AG04449 (cell line): ENCODE measurements around the gene VAC14.

Experiments used
- CTCF ChIA-PET: fragments of 350-600 bp; formaldehyde crosslinking; extraction: SDS; loops from one replicate; lab custom pipeline; 2021; ENCODE audit warnings: antibody characterized with exemption; lab: Yijun Ruan, JAX
- POLR2A ChIA-PET: fragments of 400-600, 350-600 bp; formaldehyde crosslinking; extraction: SDS; loops from one replicate; lab custom pipeline; 2020; ENCODE audit warnings: antibody characterized with exemption, inconsistent platforms; lab: Yijun Ruan, JAX
- DNase-seq: peaks from one replicate; pipeline ENCODE4 v3.0.0-alpha.2; 2010; ENCODE audit warnings: low read depth, low spot score
- H3K4me3 ChIP-seq: 2 replicates; pipeline ENCODE4 v1.5.1; 2011; ENCODE audit warnings: low read depth, mild to moderate bottlenecking, control low read depth, low read length
- TF ChIP-seq, protein P1 (sequence below): IDR thresholded peaks from one replicate; pipeline ENCODE4 v1.5.1; 2011; ENCODE audit warnings: mild to moderate bottlenecking, moderate library complexity, low read length, control low read depth, inconsistent platforms; ENCODE audit not compliant: insufficient read depth; ENCODE audit errors: missing control alignments

Gene VAC14

DNA sequence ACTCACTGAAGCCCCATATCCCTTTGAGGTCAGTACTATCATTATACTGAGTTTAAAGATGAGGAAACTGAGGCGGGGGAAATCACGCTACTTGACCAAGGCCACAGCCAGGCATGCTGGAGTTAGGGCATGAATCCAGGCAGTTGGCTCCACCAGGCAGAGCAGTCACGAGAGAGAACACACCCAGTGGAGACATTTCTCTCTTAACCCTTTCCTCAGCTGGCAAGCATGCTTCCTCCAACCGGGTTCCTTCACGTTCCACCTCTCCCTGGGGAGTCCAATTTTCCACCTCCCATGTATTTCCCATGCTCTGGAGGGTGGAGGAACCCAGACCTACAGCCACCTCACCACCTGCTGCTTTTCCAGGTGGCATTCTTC, 32.8 kb downstream of the VAC14 start:
- H3K4me3 ChIP-seq, result no peak overlapping the region
- DNase-seq, result no peak
- ChIA-PET POLR2A (interaction anchor here (0.5 to 0.8 kb wide), 2 partner anchors 11 to 17 kb away, joined by 3 read pairs; no protein-coding TSS in a partner anchor), CTCF (interaction anchor here (1.0 to 13.3 kb wide), 10 partner anchors 9 to 590 kb away, joined by 3 to 320 read pairs (median 27); partner anchors contain the start of genes CALB2 and MTSS2)
- TF ChIP-seq, protein P1, sequence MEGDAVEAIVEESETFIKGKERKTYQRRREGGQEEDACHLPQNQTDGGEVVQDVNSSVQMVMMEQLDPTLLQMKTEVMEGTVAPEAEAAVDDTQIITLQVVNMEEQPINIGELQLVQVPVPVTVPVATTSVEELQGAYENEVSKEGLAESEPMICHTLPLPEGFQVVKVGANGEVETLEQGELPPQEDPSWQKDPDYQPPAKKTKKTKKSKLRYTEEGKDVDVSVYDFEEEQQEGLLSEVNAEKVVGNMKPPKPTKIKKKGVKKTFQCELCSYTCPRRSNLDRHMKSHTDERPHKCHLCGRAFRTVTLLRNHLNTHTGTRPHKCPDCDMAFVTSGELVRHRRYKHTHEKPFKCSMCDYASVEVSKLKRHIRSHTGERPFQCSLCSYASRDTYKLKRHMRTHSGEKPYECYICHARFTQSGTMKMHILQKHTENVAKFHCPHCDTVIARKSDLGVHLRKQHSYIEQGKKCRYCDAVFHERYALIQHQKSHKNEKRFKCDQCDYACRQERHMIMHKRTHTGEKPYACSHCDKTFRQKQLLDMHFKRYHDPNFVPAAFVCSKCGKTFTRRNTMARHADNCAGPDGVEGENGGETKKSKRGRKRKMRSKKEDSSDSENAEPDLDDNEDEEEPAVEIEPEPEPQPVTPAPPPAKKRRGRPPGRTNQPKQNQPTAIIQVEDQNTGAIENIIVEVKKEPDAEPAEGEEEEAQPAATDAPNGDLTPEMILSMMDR, result no peak

DNA sequence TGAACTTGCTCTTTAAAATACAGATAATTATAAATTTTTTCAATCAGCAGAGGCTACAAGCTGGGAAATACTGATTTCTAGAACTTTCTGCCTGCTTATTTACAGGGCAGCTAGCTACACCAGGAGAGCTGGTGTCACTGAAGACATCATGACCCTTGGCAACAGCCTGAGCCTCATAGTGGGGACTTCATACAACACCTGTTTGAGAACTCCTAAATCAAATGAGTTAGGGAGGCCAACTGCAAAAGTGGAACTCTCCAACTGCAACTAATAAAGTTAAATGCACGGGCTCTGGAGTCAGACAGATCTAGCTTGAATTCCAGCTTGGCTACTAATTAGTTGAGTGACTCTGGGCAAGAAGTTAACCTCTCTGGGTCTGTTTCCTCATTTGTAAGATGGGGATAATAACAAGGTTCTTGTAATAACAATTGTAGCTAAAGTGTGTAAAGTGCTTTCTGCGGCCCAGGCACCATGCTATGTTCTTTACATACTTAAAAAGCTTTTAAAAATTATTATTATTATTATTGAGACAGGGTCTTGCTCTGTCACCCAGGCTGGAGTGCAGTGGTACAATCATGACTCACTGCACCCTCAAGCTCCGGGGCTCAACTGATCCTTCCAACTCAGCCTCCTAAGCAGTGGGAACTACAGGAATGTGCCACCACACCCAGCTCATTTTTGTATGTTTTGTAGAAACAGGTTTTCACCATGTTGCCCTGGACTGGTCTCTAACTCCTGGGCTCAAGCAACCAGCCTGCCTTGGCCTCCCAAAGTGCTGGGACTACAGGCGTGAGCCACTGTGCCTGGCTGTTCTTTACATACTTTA, 33.4 kb downstream of the VAC14 start:
- no peak overlapping the region for H3K4me3 ChIP-seq
- ChIA-PET CTCF (interaction anchor here (1.0 to 13.3 kb wide), 11 partner anchors 8 to 591 kb away, joined by 3 to 320 read pairs (median 10); partner anchors contain the start of genes CALB2 and MTSS2), POLR2A (interaction anchor here (0.5 to 0.8 kb wide), 3 partner anchors 12 to 30 kb away, joined by 3 read pairs; no protein-coding TSS in a partner anchor)
- TF ChIP-seq, protein P1, result no peak
- DNase-seq, result no peak

DNA sequence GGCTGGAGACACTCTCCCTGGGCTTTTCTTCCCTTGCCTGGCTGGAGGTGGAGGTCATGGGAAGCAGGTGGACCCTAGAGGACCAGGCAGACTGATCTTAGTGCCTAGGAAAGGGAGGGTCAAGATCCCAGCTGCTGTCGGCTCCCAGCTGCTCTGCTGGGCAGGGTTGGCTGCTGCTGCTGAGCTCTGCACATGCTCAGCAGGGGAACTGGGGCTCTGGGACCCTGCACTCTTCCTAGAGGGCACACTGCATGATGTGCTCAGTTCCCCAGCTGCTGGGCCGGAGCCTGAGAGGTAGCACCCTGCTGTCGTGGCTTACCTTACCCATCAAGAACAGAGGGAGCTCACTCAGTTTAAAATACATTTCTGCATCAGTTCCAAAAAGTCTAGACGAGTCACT, 34.3 kb downstream of the VAC14 start:
- ChIA-PET CTCF (interaction anchor here (0.7 to 13.3 kb wide), 7 partner anchors 7 to 796 kb away, joined by 3 to 320 read pairs (median 44); partner anchors contain the start of gene MTSS2), POLR2A (no interaction called here)
- TF ChIP-seq, protein P1, result no peak
- DNase-seq, result no peak
- H3K4me3 ChIP-seq, result no peak overlapping the region

DNA sequence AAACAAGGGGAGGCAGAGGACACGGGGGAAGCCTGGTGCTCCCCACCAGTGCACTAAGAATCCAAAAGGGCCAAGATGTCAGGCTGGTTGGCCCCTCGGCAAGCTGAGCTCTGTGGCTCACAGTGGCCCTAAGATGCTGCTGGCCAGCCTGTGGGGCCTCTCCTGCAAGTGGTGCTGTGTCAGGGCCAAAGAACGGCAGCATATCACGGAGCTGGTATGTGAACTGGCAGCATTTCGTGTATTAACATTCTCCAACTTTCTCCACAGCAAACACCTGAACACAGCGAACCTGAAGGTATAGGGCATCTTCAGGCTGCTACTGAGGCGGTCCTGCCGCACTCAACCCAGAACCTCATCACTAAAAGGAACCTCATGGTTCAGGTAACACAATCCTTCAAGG, 34.8 kb downstream of the VAC14 start:
- no peak overlapping the region for H3K4me3 ChIP-seq
- TF ChIP-seq, protein P1, result no peak
- CTCF ChIA-PET, result interaction anchor here (1.0 to 13.3 kb wide), 6 partner anchors 12 to 113 kb away, joined by 3 to 320 read pairs (median 24); partner anchors contain the start of gene MTSS2
- POLR2A ChIA-PET, result no interaction called here
- no peak for DNase-seq

DNA sequence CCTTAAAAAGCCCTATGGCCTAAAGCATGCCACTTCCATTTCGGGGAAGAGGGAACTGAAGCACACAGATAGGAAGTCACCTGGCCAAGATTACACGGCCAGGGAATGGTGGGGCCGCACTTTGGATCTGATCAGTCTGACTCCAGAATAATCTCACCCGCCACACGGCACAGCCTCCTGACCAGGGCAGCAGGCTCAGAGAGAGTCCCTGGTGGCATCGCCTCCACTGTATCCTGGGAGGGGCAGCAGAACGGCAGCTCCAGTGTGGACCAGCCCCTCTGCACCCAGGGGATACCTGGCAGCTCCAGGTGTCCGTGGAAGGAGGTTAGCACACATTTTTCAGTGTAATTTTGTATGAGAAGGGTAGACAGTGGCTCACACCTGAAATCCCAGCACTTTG, 35.5 kb downstream of the VAC14 start:
- ChIA-PET POLR2A (no interaction called here), CTCF (interaction anchor here (1.0 to 13.3 kb wide), 3 partner anchors 13 to 113 kb away, joined by 3 to 320 read pairs (median 5); partner anchors contain the start of gene MTSS2)

More for the DNA sequence above, 35.5 kb downstream of the VAC14 start:
- TF ChIP-seq, protein P1, result no peak
- DNase-seq, result no peak
- no peak overlapping the region for H3K4me3 ChIP-seq
